ENCODE data around the gene TMEM185B. TPM values are rescaled to one million over a fixed set of nuclear protein-coding genes. Genes with fewer than 3 reads are reported as not detected.

The TMEM185B gene
- total RNA-seq, 1 experiment from 2014 or later = 36.1 TPM

- peak; percentile 61 for DNase-seq (ENCODE audit: low read depth)
- in situ Hi-C loops (cut with HindIII; ENCODE audit: low pct_unique_long_range_greater_than_20kb, low sequenced_read_pairs) = no loop called here
Measured at GRCh38 chr2:120253021-120253882, 30.1 kb upstream of the TMEM185B start.

- peak; percentile 100 for DNase-seq (ENCODE audit: low read depth)
- in situ Hi-C loops (cut with HindIII; ENCODE audit: low pct_unique_long_range_greater_than_20kb, low sequenced_read_pairs) = no loop called here
Measured at GRCh38 chr2:120252225-120253020, 29.2 kb upstream of the TMEM185B start, which contains the start of gene RALB. Gene RALB (plus strand): TSS chr2:120252852. CDS start chr2:120278665, 25,813 bp downstream.

- in situ Hi-C loops (cut with HindIII; ENCODE audit: low pct_unique_long_range_greater_than_20kb, low sequenced_read_pairs) = no loop called here
- no peak for DNase-seq (ENCODE audit: low read depth)
Measured at GRCh38 chr2:120251880-120252224, 28.7 kb upstream of the TMEM185B start.

GRCh38 chr2:120251078-120251477 is 27.9 kb upstream of the TMEM185B start:
- DNase-seq (ENCODE audit: low read depth) = no peak
- in situ Hi-C loops (cut with HindIII; ENCODE audit: low pct_unique_long_range_greater_than_20kb, low sequenced_read_pairs) = no loop called here

- DNase-seq (ENCODE audit: low read depth) = no peak
- in situ Hi-C loops (cut with HindIII; ENCODE audit: low pct_unique_long_range_greater_than_20kb, low sequenced_read_pairs) = no loop called here
Measured at GRCh38 chr2:120250640-120251039, 27.4 kb upstream of the TMEM185B start.

GRCh38 chr2:120247851-120248250 is 24.7 kb upstream of the TMEM185B start:
- in situ Hi-C loops (cut with HindIII; ENCODE audit: low pct_unique_long_range_greater_than_20kb, low sequenced_read_pairs) = no loop called here

GRCh38 chr2:120246546-120247300 is 23.5 kb upstream of the TMEM185B start:
- in situ Hi-C loops (cut with HindIII; ENCODE audit: low pct_unique_long_range_greater_than_20kb, low sequenced_read_pairs) = no loop called here
- DNase-seq (ENCODE audit: low read depth) = no peak

More at GRCh38 chr2:120247851-120248250, 24.7 kb upstream of the TMEM185B start:
- no peak for DNase-seq (ENCODE audit: low read depth)

- in situ Hi-C loops (cut with HindIII; ENCODE audit: low pct_unique_long_range_greater_than_20kb, low sequenced_read_pairs) = no loop called here
- peak; percentile 44 for DNase-seq (ENCODE audit: low read depth)
Measured at GRCh38 chr2:120245520-120246332, 22.5 kb upstream of the TMEM185B start.

GRCh38 chr2:120244656-120245519 is 21.7 kb upstream of the TMEM185B start:
- in situ Hi-C loops (cut with HindIII; ENCODE audit: low pct_unique_long_range_greater_than_20kb, low sequenced_read_pairs) = no loop called here
- no peak for DNase-seq (ENCODE audit: low read depth)

GRCh38 chr2:120243875-120244553 is 20.8 kb upstream of the TMEM185B start:
- in situ Hi-C loops (cut with HindIII; ENCODE audit: low pct_unique_long_range_greater_than_20kb, low sequenced_read_pairs) = no loop called here
- DNase-seq (ENCODE audit: low read depth) = no peak

- DNase-seq (ENCODE audit: low read depth) = no peak
- in situ Hi-C loops (cut with HindIII; ENCODE audit: low pct_unique_long_range_greater_than_20kb, low sequenced_read_pairs) = no loop called here
Measured at GRCh38 chr2:120243211-120243610, 20.0 kb upstream of the TMEM185B start.

GRCh38 chr2:120241684-120242083 is 18.5 kb upstream of the TMEM185B start:
- in situ Hi-C loops (cut with HindIII; ENCODE audit: low pct_unique_long_range_greater_than_20kb, low sequenced_read_pairs) = no loop called here
- no peak for DNase-seq (ENCODE audit: low read depth)

GRCh38 chr2:120240901-120241429 is 17.8 kb upstream of the TMEM185B start:
- in situ Hi-C loops (cut with HindIII; ENCODE audit: low pct_unique_long_range_greater_than_20kb, low sequenced_read_pairs) = no loop called here
- no peak for DNase-seq (ENCODE audit: low read depth)

GRCh38 chr2:120239488-120240287 is 16.5 kb upstream of the TMEM185B start:
- in situ Hi-C loops (cut with HindIII; ENCODE audit: low pct_unique_long_range_greater_than_20kb, low sequenced_read_pairs) = no loop called here
- peak; percentile 69 for DNase-seq (ENCODE audit: low read depth)

- in situ Hi-C loops (cut with HindIII; ENCODE audit: low pct_unique_long_range_greater_than_20kb, low sequenced_read_pairs) = no loop called here
- peak; percentile 80 for DNase-seq (ENCODE audit: low read depth)
Measured at GRCh38 chr2:120238728-120239487, 15.7 kb upstream of the TMEM185B start.

All from Caki2 (cell line).